Gastrocnemius medialis (tissue), 4 donors: ENCODE results near the gene SPATS2L.

ENCODE experiments used
- POLR2A ChIP-seq, 2 donors: fragments of 450-650 bp; IDR thresholded peaks; one replicate each; pipeline ENCODE4 v1.6.1; 2017; ENCODE audit warnings: antibody characterized with exemption in 2 of 2, mild to moderate bottlenecking in 2 of 2, moderate library complexity in 2 of 2
- TF ChIP-seq, protein P1 (sequence below), 5 experiments: fragments of 450-650 bp in 3 of 5; fragments of 200-600 bp in 2 of 5; sonication (generic) in 2 of 5; IDR thresholded peaks in 4 of 5; conservative IDR thresholded peaks in 1 of 5; 1 replicate in 4 of 5; 2 replicates in 1 of 5; pipeline ENCODE4 v1.5.1; 2016 to 2019; ENCODE audit warnings: antibody characterized with exemption in 5 of 5, mild to moderate bottlenecking in 3 of 5, moderate library complexity in 3 of 5

DNA sequence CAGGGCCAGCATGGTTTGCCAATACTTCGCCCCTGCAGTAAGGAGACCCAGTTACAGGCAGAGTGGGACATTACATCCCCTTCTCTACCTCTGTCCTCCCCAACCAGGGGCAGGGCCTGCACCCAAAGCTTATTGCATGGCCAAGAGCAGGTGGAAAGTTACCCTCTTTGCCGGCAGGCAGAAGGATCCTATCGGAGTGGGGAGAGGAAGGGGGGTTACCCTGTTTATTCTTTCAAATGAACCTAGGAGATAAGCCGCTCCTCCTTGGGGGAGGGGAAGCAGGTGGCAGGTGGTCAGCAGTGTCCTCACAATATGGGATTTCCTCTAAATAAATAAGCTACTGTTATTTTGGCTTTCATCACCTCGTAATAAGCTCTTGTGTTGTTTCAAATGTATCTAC lies 53.9 kb downstream of the SPATS2L start:
- TF ChIP-seq, protein P1, sequence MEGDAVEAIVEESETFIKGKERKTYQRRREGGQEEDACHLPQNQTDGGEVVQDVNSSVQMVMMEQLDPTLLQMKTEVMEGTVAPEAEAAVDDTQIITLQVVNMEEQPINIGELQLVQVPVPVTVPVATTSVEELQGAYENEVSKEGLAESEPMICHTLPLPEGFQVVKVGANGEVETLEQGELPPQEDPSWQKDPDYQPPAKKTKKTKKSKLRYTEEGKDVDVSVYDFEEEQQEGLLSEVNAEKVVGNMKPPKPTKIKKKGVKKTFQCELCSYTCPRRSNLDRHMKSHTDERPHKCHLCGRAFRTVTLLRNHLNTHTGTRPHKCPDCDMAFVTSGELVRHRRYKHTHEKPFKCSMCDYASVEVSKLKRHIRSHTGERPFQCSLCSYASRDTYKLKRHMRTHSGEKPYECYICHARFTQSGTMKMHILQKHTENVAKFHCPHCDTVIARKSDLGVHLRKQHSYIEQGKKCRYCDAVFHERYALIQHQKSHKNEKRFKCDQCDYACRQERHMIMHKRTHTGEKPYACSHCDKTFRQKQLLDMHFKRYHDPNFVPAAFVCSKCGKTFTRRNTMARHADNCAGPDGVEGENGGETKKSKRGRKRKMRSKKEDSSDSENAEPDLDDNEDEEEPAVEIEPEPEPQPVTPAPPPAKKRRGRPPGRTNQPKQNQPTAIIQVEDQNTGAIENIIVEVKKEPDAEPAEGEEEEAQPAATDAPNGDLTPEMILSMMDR (IDR thresholded peaks at IDR 0.05 in 4 of 5, conservative IDR thresholded peaks at IDR 0.05 in 1 of 5), result no peak
- no peak for TF ChIP-seq POLR2A (IDR thresholded peaks at IDR 0.05)
